DOHH2 (cell line): ENCODE measurements around the gene RAVER1.
"Not testable (repeated sequence)": the region's sequence is repeated elsewhere in the genome, so short reads cannot be mapped to it uniquely, and the experiment has no call there.

Source experiments
- CTCF ChIP-seq: fragments of 200-600 bp; sonication (generic); IDR thresholded peaks from one replicate; pipeline ENCODE4 v1.5.1; 2014; ENCODE audit warnings: antibody characterized with exemption, mild to moderate bottlenecking, low read depth, low read length; ENCODE audit not compliant: poor library complexity, severe bottlenecking
- EZH2phosphoT487 ChIP-seq: fragments of 200-600 bp; sonication (generic); IDR thresholded peaks from 2 replicates; pipeline ENCODE4 v1.6.1; 2017; ENCODE audit warnings: borderline replicate concordance, mild to moderate bottlenecking, antibody characterized with exemption, low read length, moderate library complexity, mixed read lengths

GRCh38 chr19:10377140-10377640 is 43.9 kb upstream of the RAVER1 start:
- TF ChIP-seq CTCF, EZH2phosphoT487: not testable (repeated sequence)
